Subcutaneous adipose tissue (tissue), 4 donors: ENCODE measurements around the gene GNB1L. TPM values are rescaled to one million over a fixed set of nuclear protein-coding genes. Genes with fewer than 3 reads are reported as not detected.

ENCODE experiments used
- total RNA-seq, 4 donors: library from RNA; depleted of rRNA; stranded (reverse); fragments of >200 nt; gene quantifications; one replicate each; pipeline ENCODE4 v1.1.0, GENCODE V29; 2016
- TF ChIP-seq, protein P1 (sequence below): fragments of 450-650 bp; IDR thresholded peaks from one replicate; pipeline ENCODE4 v1.5.1; 2016; ENCODE audit warnings: low read depth, mild to moderate bottlenecking, control low read depth, antibody characterized with exemption, moderate library complexity

The GNB1L gene, protein sequence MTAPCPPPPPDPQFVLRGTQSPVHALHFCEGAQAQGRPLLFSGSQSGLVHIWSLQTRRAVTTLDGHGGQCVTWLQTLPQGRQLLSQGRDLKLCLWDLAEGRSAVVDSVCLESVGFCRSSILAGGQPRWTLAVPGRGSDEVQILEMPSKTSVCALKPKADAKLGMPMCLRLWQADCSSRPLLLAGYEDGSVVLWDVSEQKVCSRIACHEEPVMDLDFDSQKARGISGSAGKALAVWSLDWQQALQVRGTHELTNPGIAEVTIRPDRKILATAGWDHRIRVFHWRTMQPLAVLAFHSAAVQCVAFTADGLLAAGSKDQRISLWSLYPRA
- total RNA-seq: 1 to 10 TPM; 1.8 to 4.9 (median 3.9) TPM

DNA sequence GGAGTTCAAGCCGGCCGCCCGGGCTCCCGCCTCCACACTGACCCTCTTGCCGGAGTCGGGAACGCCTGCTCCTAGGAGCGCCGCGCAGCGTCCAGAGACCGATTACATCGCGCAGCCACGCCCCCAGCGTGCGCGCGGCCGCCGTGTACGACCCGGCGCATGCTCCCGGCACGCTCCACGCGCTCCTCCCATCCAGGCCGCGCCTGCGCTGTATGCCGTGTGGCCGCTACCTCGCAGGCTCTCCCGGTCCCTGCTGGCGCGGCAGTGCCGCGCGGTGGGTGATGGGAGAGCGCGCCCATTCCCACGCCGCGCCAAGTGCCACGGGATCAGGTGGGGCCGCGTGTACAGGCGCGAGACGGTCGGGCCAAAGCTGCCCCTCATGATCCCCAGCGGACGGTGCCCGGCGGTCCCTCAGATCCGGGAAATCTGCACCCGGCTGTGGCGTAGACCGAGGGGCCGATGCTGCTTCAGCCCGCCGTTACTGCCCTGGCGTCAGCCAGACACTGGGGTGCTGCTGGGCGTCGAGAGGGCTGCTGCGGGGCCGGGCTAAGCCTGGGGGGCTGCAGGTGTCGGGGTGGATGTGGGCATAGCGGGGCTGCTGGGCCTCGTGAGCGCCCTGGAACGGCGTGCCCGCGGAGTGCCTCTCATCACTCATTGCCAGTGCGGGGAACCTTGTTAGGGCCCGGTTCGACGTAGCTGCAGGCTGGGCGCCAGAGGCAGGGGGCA is at the start of gene GNB1L, which contains the start of gene RTL10:
GNB1L (minus strand) TSS at position 97 of the 726 bp plus-strand sequence. CDS start 33,519 bp downstream, outside the sequence.
RTL10 (minus strand) TSS at position 97 of the 726 bp plus-strand sequence. CDS start 2,613 bp downstream, outside the sequence.
- TF ChIP-seq, protein P1, sequence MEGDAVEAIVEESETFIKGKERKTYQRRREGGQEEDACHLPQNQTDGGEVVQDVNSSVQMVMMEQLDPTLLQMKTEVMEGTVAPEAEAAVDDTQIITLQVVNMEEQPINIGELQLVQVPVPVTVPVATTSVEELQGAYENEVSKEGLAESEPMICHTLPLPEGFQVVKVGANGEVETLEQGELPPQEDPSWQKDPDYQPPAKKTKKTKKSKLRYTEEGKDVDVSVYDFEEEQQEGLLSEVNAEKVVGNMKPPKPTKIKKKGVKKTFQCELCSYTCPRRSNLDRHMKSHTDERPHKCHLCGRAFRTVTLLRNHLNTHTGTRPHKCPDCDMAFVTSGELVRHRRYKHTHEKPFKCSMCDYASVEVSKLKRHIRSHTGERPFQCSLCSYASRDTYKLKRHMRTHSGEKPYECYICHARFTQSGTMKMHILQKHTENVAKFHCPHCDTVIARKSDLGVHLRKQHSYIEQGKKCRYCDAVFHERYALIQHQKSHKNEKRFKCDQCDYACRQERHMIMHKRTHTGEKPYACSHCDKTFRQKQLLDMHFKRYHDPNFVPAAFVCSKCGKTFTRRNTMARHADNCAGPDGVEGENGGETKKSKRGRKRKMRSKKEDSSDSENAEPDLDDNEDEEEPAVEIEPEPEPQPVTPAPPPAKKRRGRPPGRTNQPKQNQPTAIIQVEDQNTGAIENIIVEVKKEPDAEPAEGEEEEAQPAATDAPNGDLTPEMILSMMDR: no peak

DNA sequence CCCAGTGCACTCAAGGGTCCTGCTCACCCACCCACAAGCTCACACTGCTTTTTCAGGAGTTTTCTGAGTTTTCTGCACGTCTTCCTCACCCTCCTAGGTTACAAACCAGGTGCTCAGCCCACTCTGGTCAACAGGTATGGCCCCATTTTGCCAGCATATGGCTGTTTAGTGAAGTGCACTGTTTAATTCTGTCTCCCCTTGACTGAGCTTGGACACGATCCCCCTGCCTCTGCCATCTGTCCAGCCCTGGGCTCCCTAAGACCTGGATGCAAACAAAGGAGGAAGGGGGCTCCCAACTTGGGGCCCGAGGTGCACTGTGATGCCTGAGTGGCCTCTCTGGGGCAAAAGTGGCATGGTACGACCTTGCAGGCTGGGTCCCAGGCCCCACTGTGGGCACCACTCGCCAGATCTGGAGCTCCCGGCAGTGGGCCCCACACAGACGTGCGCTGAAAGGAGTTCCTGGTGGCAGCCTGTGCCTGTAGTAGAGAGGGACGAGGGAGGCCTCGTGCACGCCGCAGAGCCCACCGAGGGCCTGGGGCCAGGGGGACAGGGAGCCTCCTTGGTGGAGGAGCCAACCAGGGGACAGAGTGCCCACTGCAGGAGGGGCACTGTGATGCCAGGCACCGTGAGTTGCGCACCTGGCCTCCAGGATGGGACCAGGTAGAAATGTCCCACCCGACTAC is 49.6 kb upstream of the GNB1L start:
- TF ChIP-seq, protein P1: no peak

DNA sequence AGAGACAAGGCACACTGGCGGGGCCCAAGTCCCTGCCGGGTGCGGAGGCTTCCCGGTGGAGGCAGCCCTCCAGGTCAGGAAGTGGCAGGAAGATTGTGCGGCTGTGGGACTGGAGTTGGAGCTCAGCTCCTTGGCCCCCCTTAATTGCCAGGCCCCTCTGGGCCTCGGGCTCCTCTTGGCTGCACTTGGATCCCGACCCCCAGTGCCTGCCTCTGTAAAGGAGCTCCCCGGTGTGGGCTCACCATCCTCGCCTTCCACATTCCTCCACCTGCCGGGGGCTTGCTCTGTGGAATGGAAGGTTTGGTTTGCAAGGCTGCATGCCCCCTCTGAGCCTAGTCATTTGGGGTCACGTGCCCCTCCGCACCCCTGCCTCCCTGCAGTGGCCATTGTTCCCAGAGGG is 48.8 kb upstream of the GNB1L start:
- TF ChIP-seq, protein P1: no peak

DNA sequence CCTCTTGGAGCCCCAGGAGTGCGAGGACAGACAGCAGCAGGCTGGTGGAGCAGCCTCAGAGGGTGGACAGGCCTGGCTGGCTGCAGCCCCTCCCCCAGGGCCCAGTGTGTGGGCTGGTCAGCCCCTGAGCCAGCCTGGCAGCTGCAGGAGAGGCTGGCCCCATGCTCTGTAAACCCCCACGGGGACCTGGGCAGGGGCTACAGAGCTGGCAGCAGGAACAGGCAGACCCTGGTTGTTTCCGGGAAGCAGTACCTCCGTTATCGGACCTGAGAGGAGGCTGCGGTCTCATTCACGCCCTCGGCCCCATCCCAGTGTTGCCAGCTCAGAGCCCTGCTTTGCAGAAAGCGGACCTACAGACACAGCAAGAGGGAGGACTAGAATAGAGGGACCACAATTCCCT is 48.4 kb upstream of the GNB1L start:
- TF ChIP-seq, protein P1: no peak

DNA sequence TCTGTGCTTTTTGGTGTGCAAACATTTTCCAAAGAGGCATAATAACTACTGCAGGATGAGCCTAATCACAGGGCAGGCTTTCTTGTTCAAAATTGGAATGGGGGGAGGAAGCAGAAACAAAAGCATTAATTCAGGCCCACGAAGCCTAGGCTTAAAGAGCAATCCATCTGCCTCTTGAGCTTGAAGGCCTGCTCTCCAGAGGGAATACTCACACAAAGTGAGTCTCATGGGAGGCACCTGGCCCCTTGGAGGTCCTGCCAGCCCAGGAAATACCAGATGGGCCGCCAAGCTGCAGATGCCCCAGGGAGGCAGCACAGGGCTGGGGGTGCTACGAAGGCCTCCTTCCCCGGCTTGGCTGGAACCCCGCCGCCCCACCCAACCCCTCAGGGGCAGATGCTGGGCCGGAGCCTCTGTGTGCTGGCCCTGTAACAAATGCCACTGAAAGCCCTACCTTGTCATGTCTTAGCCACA is 47.6 kb upstream of the GNB1L start:
- TF ChIP-seq, protein P1: no peak

DNA sequence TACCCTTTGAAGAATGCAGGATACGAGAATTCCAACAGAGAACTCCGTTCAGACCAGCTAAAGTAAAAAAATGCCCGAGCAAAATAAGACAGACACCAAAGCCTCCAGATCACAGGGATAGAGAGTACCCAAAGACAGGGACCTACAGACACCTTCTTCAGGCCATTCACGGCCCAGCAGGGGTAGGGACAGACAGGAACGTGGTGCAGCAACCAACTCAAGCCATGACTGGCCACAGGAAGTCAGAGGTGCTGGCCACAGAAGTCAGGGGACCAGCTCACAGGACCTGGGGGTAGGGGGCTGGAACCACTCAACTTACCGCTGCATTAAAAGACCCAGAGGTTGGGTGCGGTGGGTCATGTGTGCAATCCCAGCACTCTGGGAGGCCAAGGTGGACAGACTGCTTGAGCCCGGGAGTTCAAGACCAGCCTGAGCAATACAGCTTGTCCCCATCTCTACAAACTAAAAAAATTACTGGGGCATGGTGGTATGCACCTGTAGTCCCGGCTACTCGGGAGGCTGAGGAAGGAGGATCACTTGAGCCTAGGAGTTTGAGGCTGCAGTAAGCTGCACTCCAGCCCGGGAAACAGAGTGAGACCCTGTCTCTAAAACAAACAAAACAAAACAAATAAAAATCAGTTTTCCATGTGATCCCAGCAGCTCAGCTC is 47.0 kb upstream of the GNB1L start:
- TF ChIP-seq, protein P1: no peak
